GM12873 (cell line): Measurements from ENCODE around the gene TTC28.

Experiments used
- CTCF ChIP-seq: IDR thresholded peaks from 2 replicates; pipeline ENCODE4 v1.5.1; 2012; ENCODE audit warnings: low read depth, mild to moderate bottlenecking, moderate library complexity, low read length, control low read depth; ENCODE audit not compliant: insufficient read depth; ENCODE audit errors: missing control alignments

TTC28 gene

GRCh38 chr22:27973846-27974245 lies 705.8 kb downstream of the TTC28 start:
- no peak for TF ChIP-seq CTCF

GRCh38 chr22:27972732-27973698 lies 706.6 kb downstream of the TTC28 start:
- TF ChIP-seq CTCF = no peak

DNA sequence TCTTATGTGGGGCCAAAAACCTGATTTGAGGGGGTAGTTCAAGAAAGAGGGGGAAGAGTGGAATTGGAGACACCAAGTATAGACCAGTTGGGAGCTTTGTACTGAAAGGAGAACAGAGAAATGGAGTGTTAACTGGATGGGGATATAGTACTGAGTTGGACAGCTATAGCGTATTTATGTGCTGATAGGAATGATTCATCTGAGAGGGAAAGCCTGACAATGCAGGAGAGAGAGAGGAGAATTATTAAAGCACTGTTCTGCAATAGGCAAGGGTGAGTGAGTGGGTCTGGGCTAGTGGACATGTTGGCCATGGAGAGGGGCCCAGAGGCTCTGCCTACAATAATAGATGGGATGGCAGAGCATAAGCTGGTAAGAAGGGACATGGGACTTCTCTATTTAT lies 707.7 kb downstream of the TTC28 start:
- TF ChIP-seq CTCF = no peak

DNA sequence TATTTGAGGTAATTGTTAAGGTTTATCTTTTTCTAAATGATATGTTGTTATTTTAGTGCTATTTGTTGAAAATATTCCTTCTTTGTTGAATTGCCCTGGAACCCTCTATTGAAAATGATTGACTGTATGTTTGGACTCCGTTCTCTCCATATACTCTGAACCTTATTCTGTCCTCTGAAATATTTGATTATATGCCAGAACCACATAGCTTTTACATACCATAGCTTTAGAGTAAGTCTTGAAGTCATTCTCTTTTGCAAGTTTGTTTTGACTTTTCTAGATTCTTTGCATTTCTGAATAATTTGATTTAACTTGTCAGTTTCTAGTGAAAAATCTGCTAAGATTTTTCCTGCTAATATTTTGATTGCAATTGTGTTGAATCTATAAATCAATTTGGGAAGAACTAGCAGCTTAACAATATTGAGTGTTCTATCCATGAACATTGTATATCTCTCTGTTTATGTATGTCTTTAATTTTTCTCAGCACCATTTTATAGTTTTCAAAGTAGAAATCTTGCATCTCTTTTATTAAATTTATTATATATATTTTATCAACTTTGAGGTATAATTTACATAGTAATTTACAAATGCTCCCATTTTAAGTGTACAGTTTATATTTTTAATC lies 708.9 kb downstream of the TTC28 start:
- TF ChIP-seq CTCF = no peak

DNA sequence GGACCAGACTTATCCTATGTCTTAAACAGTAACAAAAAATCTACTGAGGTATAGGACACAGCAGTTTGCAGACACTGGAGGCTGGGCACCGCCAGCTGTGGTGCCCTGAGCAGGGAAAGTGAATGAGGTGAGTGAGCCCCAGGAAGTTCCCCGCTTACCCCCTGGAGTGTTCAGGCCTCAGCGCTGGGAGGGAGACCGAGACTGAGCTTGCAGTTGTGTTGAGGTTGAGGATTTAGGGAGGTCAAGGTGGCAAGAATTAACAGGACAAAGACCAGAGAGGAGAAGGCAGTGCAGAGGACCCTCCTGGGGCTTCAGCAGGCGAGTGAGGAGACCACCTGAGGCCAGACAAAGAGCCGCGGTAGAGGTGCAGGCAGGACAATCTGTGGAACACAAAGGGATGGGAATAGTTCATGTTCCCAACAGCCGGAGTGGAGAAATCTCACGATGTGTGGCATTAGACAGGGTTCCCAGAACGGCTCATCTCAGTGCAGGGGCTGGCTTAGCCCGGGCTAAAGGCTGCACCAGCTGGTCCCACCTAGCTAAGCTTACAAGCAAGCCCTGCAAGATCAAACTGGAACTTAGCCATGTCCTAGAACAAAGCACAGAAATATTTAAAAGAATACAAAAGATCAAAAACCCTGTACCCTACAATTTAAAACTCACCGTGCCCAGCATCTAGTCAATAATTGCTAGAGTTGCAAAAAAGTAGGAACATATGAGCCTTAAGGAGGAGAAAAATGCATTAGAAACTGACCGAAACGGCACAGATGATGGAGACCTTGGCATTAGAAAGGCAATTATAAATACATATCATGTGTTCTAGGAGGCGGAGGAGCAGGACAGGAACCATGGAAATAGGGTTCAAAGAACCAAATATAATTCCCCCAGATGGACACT lies 713.2 kb downstream of the TTC28 start:
- no peak for TF ChIP-seq CTCF

GRCh38 chr22:27962268-27963044 lies 717.2 kb downstream of the TTC28 start:
- no peak for TF ChIP-seq CTCF
